GM12878 (cell line): ENCODE measurements around the gene RNF166. TPM values are rescaled to one million over a fixed set of nuclear protein-coding genes. Genes with fewer than 3 reads are reported as not detected.

ENCODE experiments used
- CREM ChIP-seq: IDR thresholded peaks from 2 replicates; pipeline ENCODE4 v1.6.1; 2014; ENCODE audit warnings: antibody characterized with exemption, low read depth
- FOXK2 ChIP-seq: fragments of 450-650 bp; IDR thresholded peaks from 2 replicates; pipeline ENCODE4 v1.6.1; 2017; ENCODE audit warnings: mild to moderate bottlenecking, moderate library complexity
- HDAC2 ChIP-seq: fragments of 200-600 bp; sonication (generic); IDR thresholded peaks from 2 replicates; pipeline ENCODE4 v1.6.1; 2017
- MEF2B ChIP-seq: fragments of 450-650 bp; IDR thresholded peaks from 2 replicates; pipeline ENCODE4 v1.6.1; 2018; ENCODE audit warnings: mild to moderate bottlenecking, moderate library complexity; ENCODE audit not compliant: partially characterized antibody, poor library complexity, severe bottlenecking
- NR2C1 ChIP-seq: fragments of 450-650 bp; IDR thresholded peaks from 2 replicates; pipeline ENCODE4 v1.6.1; 2017; ENCODE audit warnings: antibody characterized with exemption, mild to moderate bottlenecking, moderate library complexity
- NRF1 ChIP-seq: conservative IDR thresholded peaks from 2 replicates; pipeline ENCODE4 v1.6.1; 2011; ENCODE audit warnings: mild to moderate bottlenecking, low read depth, low read length, improper control_type of control experiment
- PKNOX1 ChIP-seq: fragments of 450-650 bp; IDR thresholded peaks from 2 replicates; pipeline ENCODE4 v1.6.1; 2016; ENCODE audit warnings: mild to moderate bottlenecking
- POLR2AphosphoS2 ChIP-seq: IDR thresholded peaks from 2 replicates; pipeline ENCODE4 v1.6.1; 2011; ENCODE audit warnings: low read depth, mild to moderate bottlenecking, low read length, improper control_type of control experiment, moderate library complexity
- PRDM15 ChIP-seq: fragments of 450-650 bp; formaldehyde crosslinking; IDR thresholded peaks from 2 replicates; pipeline ENCODE4 v1.4.0; 2020; ENCODE audit warnings: mild to moderate bottlenecking, moderate library complexity
- RAD21 ChIP-seq: IDR thresholded peaks from 2 replicates; pipeline ENCODE4 v1.6.1; 2011; ENCODE audit warnings: mild to moderate bottlenecking, low read depth, low read length, moderate library complexity; ENCODE audit not compliant: insufficient read depth
- RAD51 ChIP-seq: fragments of 450-650 bp; IDR thresholded peaks from 2 replicates; pipeline ENCODE4 v1.6.1; 2016; ENCODE audit warnings: moderate library complexity, mild to moderate bottlenecking, inconsistent platforms
- RELA ChIP-seq: fragments of 450-650 bp; IDR thresholded peaks from 2 replicates; pipeline ENCODE4 v1.8.0; 2014; ENCODE audit warnings: borderline replicate concordance; ENCODE audit not compliant: partially characterized antibody
- SRF ChIP-seq, 2 experiments: IDR thresholded peaks; 2 replicates each; pipeline ENCODE4 v1.6.1; 2011; ENCODE audit warnings: low read depth in 2 of 2, low read length in 2 of 2, mild to moderate bottlenecking in 1 of 2, moderate library complexity in 1 of 2
- polyA plus RNA-seq, 11 experiments: library from polyadenylated mRNA; depleted of rRNA in 4 of 11; unstranded in 6 of 11; stranded (reverse) in 5 of 11; fragments of >200 nt; fragmentation: Nextera tagmentation in 4 of 11; fragmentation: Illumina TruSeq in 1 of 11; extraction: Ambion mirVana in 4 of 11; extraction: Trizol in 1 of 11; gene quantifications; 1 replicate in 1 of 11; 2 replicates in 10 of 11; pipeline versions ENCODE4 v1.2.1 to v1.2.3, GENCODE V29; 2011 to 2016; ENCODE audit warnings: inconsistent platforms in 2 of 11, missing spikeins in 2 of 11, low read depth in 1 of 11
- total RNA-seq, 4 experiments: library from RNA; depleted of rRNA in 3 of 4; stranded (reverse); fragments of >200 nt in 3 of 4; fragmentation: Illumina TruSeq in 1 of 4; extraction: Trizol in 1 of 4; gene quantifications; 2 replicates each; pipeline versions ENCODE4 v1.2.1 to v1.2.3, GENCODE V29; 2013 to 2021
- TF ChIP-seq, protein P1 (sequence below): fragments of 450-650 bp; formaldehyde crosslinking; IDR thresholded peaks from 2 replicates; pipeline ENCODE4 v1.5.0; 2022; ENCODE audit warnings: mild to moderate bottlenecking, missing genetic modification characterization
- TF ChIP-seq, protein P2 (sequence below): IDR thresholded peaks from 2 replicates; pipeline ENCODE4 v1.6.1; 2012; ENCODE audit warnings: low read depth, low read length, improper control_type of control experiment

Gene RNF166
- total and polyA plus RNA-seq, 10 of the 15 experiments (the other 5 are each of a cell fraction or from before 2014, with no cell fraction given) = 0.48 to 32.8 (median 12.1) TPM

GRCh38 chr16:88706229-88706964 lies at the start of gene RNF166, which contains the start of gene CTU2 (continued):
- TF ChIP-seq, protein P1, sequence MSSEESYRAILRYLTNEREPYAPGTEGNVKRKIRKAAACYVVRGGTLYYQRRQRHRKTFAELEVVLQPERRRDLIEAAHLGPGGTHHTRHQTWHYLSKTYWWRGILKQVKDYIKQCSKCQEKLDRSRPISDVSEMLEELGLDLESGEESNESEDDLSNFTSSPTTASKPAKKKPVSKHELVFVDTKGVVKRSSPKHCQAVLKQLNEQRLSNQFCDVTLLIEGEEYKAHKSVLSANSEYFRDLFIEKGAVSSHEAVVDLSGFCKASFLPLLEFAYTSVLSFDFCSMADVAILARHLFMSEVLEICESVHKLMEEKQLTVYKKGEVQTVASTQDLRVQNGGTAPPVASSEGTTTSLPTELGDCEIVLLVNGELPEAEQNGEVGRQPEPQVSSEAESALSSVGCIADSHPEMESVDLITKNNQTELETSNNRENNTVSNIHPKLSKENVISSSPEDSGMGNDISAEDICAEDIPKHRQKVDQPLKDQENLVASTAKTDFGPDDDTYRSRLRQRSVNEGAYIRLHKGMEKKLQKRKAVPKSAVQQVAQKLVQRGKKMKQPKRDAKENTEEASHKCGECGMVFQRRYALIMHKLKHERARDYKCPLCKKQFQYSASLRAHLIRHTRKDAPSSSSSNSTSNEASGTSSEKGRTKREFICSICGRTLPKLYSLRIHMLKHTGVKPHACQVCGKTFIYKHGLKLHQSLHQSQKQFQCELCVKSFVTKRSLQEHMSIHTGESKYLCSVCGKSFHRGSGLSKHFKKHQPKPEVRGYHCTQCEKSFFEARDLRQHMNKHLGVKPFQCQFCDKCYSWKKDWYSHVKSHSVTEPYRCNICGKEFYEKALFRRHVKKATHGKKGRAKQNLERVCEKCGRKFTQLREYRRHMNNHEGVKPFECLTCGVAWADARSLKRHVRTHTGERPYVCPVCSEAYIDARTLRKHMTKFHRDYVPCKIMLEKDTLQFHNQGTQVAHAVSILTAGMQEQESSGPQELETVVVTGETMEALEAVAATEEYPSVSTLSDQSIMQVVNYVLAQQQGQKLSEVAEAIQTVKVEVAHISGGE (CRISPR knock-in tag) = peak; percentile 22; the same call in 1 of the 2 replicates
- TF ChIP-seq PRDM15 (no peak), NRF1 (no peak), HDAC2 (peak; percentile 66; the same call in 1 of the 2 replicates), RAD51 (no peak), FOXK2 (no peak; the same call in 1 of the 2 replicates), PKNOX1 (no peak; the same call in 1 of the 2 replicates), SRF (IDR thresholded peaks at IDR 0.05; ENCODE audit: low read depth in 2 of 2, low read length in 2 of 2) (peak; percentile 81 to 95), CREM (peak; percentile 99), POLR2AphosphoS2 (no peak; the same call in 1 of the 2 replicates), RAD21 (no peak), MEF2B (no peak), NR2C1 (peak; percentile 66), RELA (peak; percentile 89)
- TF ChIP-seq, protein P2, sequence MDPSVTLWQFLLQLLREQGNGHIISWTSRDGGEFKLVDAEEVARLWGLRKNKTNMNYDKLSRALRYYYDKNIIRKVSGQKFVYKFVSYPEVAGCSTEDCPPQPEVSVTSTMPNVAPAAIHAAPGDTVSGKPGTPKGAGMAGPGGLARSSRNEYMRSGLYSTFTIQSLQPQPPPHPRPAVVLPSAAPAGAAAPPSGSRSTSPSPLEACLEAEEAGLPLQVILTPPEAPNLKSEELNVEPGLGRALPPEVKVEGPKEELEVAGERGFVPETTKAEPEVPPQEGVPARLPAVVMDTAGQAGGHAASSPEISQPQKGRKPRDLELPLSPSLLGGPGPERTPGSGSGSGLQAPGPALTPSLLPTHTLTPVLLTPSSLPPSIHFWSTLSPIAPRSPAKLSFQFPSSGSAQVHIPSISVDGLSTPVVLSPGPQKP = peak; percentile 54; the same call in 1 of the 2 replicates
